Endodermal cell (in vitro differentiated cells): ENCODE results near the gene DIRAS3. TPM values are rescaled to one million over a fixed set of nuclear protein-coding genes. Genes with fewer than 3 reads are reported as not detected.
A peak's percentile ranks its signal among the peaks of the same experiment; 100 is the strongest.

Experiments used
- DNase-seq: peaks from one replicate; pipeline ENCODE4 v3.0.0-alpha.2; 2017
- H3K27ac ChIP-seq: 2 replicates; pipeline ENCODE4 v1.5.1; 2013; ENCODE audit warnings: mild to moderate bottlenecking, low read depth, low read length, moderate library complexity
- H3K27me3 ChIP-seq: 2 replicates; pipeline ENCODE4 v1.6.1; 2013; ENCODE audit warnings: mild to moderate bottlenecking, low read length, moderate library complexity; ENCODE audit not compliant: insufficient read depth, control insufficient read depth, poor library complexity, severe bottlenecking
- H3K36me3 ChIP-seq: 2 replicates; pipeline ENCODE4 v1.7.0; 2013; ENCODE audit warnings: mild to moderate bottlenecking, low read length, moderate library complexity; ENCODE audit not compliant: control insufficient read depth, insufficient read depth
- H3K4me1 ChIP-seq: one replicate; pipeline ENCODE4 v1.7.0; 2013; ENCODE audit warnings: low read length; ENCODE audit not compliant: control insufficient read depth, insufficient read depth
- H3K4me3 ChIP-seq: 2 replicates; pipeline ENCODE4 v1.5.1; 2013; ENCODE audit warnings: mild to moderate bottlenecking, low read length, moderate library complexity
- H3K9ac ChIP-seq: 2 replicates; pipeline ENCODE4 v1.6.1; 2013; ENCODE audit warnings: mild to moderate bottlenecking, low read length, moderate library complexity; ENCODE audit not compliant: poor library complexity, severe bottlenecking; ENCODE audit errors: extremely low read depth
- H3K9me3 ChIP-seq: 2 replicates; pipeline ENCODE4 v1.6.1; 2013; ENCODE audit warnings: mild to moderate bottlenecking, low read length, moderate library complexity; ENCODE audit not compliant: control insufficient read depth
- H3K27ac Mint-ChIP-seq: 2 replicates; pipeline ENCODE4 v1.8.0; 2020; ENCODE audit warnings: mixed read lengths
- H3K27me3 Mint-ChIP-seq: 2 replicates; pipeline ENCODE4 v1.8.0; 2021; ENCODE audit warnings: mild to moderate bottlenecking, mixed read lengths; ENCODE audit not compliant: insufficient read depth
- H3K36me3 Mint-ChIP-seq: 2 replicates; pipeline ENCODE4 v1.8.0; 2020; ENCODE audit warnings: low read depth, mixed read lengths
- H3K4me1 Mint-ChIP-seq: 2 replicates; pipeline ENCODE4 v1.8.0; 2020; ENCODE audit warnings: mixed read lengths
- H3K4me3 Mint-ChIP-seq: 2 replicates; pipeline ENCODE4 v1.8.0; 2020; ENCODE audit warnings: mild to moderate bottlenecking, moderate library complexity, mixed read lengths
- H3K9me3 Mint-ChIP-seq: 2 replicates; pipeline ENCODE4 v1.8.0; 2020; ENCODE audit warnings: mild to moderate bottlenecking, mixed read lengths
- CTCF ChIP-seq: fragments of 200-600 bp; sonication (generic); conservative IDR thresholded peaks from 2 replicates; pipeline ENCODE4 v1.5.0; 2021; ENCODE audit warnings: antibody characterized with exemption, mild to moderate bottlenecking
- WGBS, 2 experiments: methylation state at CpG; one replicate each; pipeline versions ENCODE4 v1.1.5 to v1.1.7; 2013; ENCODE audit warnings: missing lambda C conversion rate in 2 of 2, mixed read lengths in 1 of 2; ENCODE audit not compliant: insufficient coverage in 1 of 2, insufficient read length in 1 of 2; 5-methylcytosine and 5-hydroxymethylcytosine counted together
- total RNA-seq, 2 donors: library from RNA; stranded (reverse); fragmentation: NEBNext Ultra II Directional in 1 of 2; extraction: Animal tissue kit (Norgen Biotek cat#: 25700) in 1 of 2; gene quantifications; 2 replicates in 1 of 2; 3 replicates in 1 of 2; pipeline ENCODE4 v1.2.1, GENCODE V29; 2021

DIRAS3 gene
- total RNA-seq, 2 donors from 2014 or later, result 0.35 to 0.84 TPM

- no peak overlapping the region for H3K27ac Mint-ChIP-seq
- DNase-seq, result no peak
- no peaks in the 10 kb centered on the region for H3K27me3 ChIP-seq
- H3K9ac ChIP-seq, result no peak overlapping the region
- H3K4me1 ChIP-seq, result no peaks in the 10 kb centered on the region
- WGBS, 2 experiments, result 100% methylated on average over 2 of the region's 2 CpGs; no CpG with 5 or more reads in 1 of the 2 experiments
- no peaks in the 10 kb centered on the region for H3K9me3 ChIP-seq
- H3K4me3 ChIP-seq, result no peak overlapping the region
- no peak for TF ChIP-seq CTCF
- H3K4me3 Mint-ChIP-seq, result no peak overlapping the region
- H3K27ac ChIP-seq, result no peak overlapping the region
- no peaks in the 10 kb centered on the region for H3K36me3 Mint-ChIP-seq
- no peaks in the 10 kb centered on the region for H3K36me3 ChIP-seq
- no peaks in the 10 kb centered on the region for H3K4me1 Mint-ChIP-seq
- H3K9me3 Mint-ChIP-seq, result peaks cover 4% of the 10 kb centered on the region
- peaks cover 13% of the 10 kb centered on the region for H3K27me3 Mint-ChIP-seq
These were observed 13.5 kb downstream of the DIRAS3 start for GRCh38 chr1:68036946-68037345.

- Histone ChIP-seq H3K27me3 (no peaks in the 10 kb centered on the region), H3K4me1 (no peaks in the 10 kb centered on the region), H3K4me3 (no peak overlapping the region), H3K36me3 (no peaks in the 10 kb centered on the region), H3K27ac (no peak overlapping the region), H3K9ac (no peak overlapping the region), H3K9me3 (no peaks in the 10 kb centered on the region)
- Mint-ChIP-seq H3K27me3 (peaks cover 14% of the 10 kb centered on the region), H3K36me3 (no peaks in the 10 kb centered on the region), H3K4me3 (no peak overlapping the region), H3K9me3 (no peaks in the 10 kb centered on the region), H3K4me1 (peaks cover 3% of the 10 kb centered on the region), H3K27ac (no peak overlapping the region)
- 84 to 93% methylated on average over 2 to 3 of the region's 4 CpGs for WGBS, 2 experiments
- DNase-seq, result no peak
- TF ChIP-seq CTCF, result no peak
These were observed 21.0 kb downstream of the DIRAS3 start for GRCh38 chr1:68029444-68029843.

- Histone ChIP-seq H3K4me3 (no peak overlapping the region), H3K27me3 (no peaks in the 10 kb centered on the region), H3K36me3 (no peaks in the 10 kb centered on the region), H3K4me1 (no peaks in the 10 kb centered on the region), H3K9me3 (no peaks in the 10 kb centered on the region), H3K9ac (no peak overlapping the region), H3K27ac (no peak overlapping the region)
- no peak for DNase-seq
- Mint-ChIP-seq H3K36me3 (no peaks in the 10 kb centered on the region), H3K27me3 (peaks cover 14% of the 10 kb centered on the region), H3K27ac (no peak overlapping the region), H3K9me3 (no peaks in the 10 kb centered on the region), H3K4me3 (no peak overlapping the region), H3K4me1 (peaks cover 3% of the 10 kb centered on the region)
- 100% methylated on average over 3 of the region's 3 CpGs; no CpG with 5 or more reads in 1 of the 2 experiments for WGBS, 2 experiments
- TF ChIP-seq CTCF, result peak; percentile 39
These were observed 21.9 kb downstream of the DIRAS3 start for GRCh38 chr1:68028566-68028965.
